ENCODE results near the gene STPG2.

STPG2 gene

DNA sequence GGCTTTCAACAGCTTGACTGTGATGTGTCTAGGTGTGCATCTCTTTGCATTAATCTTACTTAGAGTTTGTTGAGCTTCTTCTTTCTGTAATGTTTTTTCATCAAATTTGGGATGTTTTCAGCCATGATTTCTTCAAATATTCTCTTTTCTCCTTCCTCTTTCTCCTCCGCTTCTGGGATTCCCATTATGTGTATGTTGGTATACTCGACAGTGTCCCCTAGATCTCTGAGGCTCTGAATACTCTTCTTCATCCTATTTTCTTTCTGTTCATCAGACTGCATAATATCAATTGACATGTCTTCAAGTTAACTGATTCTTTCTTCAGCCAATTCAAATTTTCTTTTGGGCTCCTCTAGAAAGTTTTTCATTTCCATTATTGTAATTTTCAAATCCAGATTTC is 25.9 kb downstream of the STPG2 start:
- TF ChIP-seq GATA2 (IDR thresholded peaks at IDR 0.05; ENCODE audit: low read depth, low read length) (no peak), GATA3 (IDR thresholded peaks at IDR 0.05; ENCODE audit: low read depth, low read length) (no peak)

DNA sequence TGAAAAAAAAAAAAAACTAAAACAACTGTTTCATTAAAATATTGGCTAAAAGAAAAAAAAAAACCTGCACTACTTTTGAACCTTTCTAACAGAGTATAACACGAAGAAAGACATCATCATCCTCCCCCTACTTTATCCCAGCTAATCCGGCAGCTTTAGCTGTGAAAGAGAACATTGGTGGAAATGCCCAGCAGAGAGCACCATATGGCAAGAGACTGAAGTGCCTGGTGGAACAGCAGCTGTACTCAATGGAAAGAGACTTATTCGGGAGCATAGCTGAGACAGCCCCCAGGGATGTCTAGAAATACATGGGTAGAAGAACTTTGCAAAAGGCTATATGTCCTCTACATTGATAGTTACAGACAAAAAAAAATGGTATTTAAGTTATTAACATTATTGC is 30.3 kb downstream of the STPG2 start:
- TF ChIP-seq GATA3 (IDR thresholded peaks at IDR 0.05; ENCODE audit: low read depth, low read length) (no peak), GATA2 (IDR thresholded peaks at IDR 0.05; ENCODE audit: low read depth, low read length) (no peak)

DNA sequence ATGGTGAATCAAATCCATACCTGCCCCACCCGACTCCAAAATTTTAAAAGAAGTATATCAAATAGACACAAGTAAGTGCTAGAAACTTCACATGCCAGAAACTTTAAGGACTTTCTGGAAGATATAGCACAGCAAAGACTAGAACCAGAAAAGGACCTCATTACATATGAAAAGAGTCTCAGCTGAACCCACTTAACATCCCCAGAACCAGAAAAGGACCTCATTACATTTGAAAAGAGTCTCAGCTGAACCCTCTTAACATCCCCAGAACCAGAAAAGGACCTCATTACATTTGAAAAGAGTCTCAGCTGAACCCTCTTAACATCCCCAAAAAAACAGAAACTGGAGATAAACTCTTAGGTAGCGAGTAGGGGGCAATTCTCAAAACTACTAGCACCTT is 32.3 kb downstream of the STPG2 start:
- TF ChIP-seq GATA2 (IDR thresholded peaks at IDR 0.05; ENCODE audit: low read depth, low read length) (no peak), GATA3 (IDR thresholded peaks at IDR 0.05; ENCODE audit: low read depth, low read length) (no peak)

DNA sequence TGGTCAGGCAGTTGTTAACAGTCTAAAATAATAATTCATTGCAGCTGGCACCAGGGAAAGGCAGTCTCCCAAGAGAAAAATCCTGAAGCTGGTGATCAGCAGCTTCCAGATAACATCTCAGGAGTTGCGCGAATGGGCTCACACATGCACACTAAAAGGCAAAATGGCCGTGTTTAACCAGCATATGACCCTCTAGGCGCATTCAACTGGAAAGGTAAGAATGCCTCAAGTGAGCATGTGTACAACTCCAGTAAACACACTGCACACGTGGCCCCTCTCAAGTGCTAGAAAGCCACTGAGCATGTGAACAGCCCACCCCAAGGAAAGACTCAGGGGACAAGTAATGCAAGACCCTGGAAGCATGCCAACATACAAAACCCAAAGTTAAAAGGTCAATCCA is 33.1 kb downstream of the STPG2 start:
- no peak for TF ChIP-seq GATA2 (IDR thresholded peaks at IDR 0.05; ENCODE audit: low read depth, low read length)
- TF ChIP-seq GATA3 (IDR thresholded peaks at IDR 0.05; ENCODE audit: low read depth, low read length): no peak

DNA sequence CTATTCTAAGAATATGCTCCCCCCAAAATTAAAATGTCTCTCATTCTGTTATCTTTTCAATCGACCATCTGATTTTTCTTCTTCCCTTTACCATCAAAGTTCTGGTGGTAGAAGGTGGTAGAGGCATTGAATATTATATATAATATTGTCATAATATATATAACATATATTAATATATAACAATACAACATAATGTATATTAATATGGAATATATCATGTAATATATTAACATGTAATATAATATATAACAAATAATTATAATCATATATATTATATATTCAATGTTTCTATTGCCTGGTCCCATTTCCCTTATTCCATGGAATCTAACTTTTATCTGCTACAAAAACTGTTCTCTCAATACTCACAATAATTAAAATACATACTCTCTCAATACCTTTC is 40.6 kb downstream of the STPG2 start:
- TF ChIP-seq GATA3 (IDR thresholded peaks at IDR 0.05; ENCODE audit: low read depth, low read length): no peak
- TF ChIP-seq GATA2 (IDR thresholded peaks at IDR 0.05; ENCODE audit: low read depth, low read length): no peak

DNA sequence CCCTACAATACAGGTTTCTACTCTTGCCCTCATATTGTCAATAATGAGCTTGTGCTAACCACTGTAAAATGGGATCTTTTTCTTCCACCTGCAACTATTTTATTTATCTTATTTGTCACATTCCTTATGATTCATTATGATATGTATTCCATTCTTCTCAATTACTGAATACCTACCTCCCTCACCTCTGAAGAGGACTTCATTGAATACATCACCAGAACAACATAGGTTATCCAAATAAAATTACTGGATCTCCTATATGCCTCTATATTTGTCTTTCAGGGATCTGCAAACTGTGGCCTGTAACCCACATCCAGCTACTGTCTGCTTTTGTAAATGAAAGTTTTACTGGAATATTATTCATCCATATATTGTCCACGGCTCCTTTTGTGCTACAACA is 41.3 kb downstream of the STPG2 start:
- no peak for TF ChIP-seq GATA3 (IDR thresholded peaks at IDR 0.05; ENCODE audit: low read depth, low read length)

DNA sequence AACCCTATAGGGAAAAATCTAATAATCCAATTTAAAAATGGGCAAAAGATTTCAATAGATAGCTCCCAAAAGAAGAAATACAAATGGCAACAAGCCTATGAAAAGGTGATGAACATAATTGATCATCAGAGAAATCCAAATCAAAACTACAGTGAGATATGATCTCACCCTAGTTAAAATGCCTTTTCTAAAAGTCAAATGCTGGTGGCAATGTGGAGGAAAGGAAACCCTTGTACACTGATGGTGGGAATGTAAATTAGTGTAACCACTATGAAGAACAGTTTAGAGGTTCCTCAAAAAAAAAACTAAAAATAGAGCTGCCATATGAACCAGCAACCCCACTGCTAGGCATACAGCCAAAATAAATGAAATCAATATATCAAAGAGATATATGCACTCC is 44.5 kb downstream of the STPG2 start:
- TF ChIP-seq GATA2 (IDR thresholded peaks at IDR 0.05; ENCODE audit: low read depth, low read length) (no peak), GATA3 (IDR thresholded peaks at IDR 0.05; ENCODE audit: low read depth, low read length) (no peak)

DNA sequence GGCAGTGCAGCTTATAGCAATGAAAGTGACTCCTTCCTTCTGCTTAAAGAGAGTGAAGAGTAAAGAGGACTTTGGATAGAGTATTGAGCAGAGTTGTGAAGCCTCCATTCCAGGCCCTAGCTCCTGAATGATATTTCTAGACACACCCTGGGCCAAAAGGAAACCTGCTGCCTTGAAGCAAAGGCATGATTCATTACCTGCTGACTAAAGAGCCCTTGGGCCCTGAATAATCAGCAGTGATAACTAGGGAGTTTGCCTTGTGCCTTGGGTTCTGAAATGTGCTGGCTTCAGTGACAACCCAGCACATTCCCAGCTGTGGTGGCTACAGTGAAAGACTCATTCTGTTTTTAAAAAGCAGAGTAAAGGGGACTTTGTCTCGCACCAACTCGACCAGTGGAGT is 49.2 kb downstream of the STPG2 start:
- TF ChIP-seq GATA2 (IDR thresholded peaks at IDR 0.05; ENCODE audit: low read depth, low read length): no peak
- no peak for TF ChIP-seq GATA3 (IDR thresholded peaks at IDR 0.05; ENCODE audit: low read depth, low read length)

DNA sequence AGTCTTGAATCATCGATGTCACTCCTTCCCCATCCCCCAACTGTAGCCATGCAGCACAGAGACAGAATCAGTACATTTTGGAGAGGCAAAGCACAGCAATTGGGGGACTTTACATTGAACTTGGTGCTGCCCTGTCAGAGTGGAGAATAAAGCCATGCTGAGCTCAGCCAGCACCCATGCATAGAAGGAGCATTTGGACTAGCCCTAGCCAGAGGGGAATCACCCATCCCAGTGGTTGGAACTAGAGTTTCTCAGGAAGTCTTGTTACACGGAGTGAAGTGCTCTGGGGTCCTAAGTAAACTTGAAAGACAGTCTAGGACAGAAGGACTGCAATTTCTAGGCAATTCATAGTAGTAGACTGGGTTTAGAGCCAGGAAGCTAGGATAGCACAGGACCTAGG is 49.6 kb downstream of the STPG2 start:
- TF ChIP-seq GATA3 (IDR thresholded peaks at IDR 0.05; ENCODE audit: low read depth, low read length): no peak
- no peak for TF ChIP-seq GATA2 (IDR thresholded peaks at IDR 0.05; ENCODE audit: low read depth, low read length)

DNA sequence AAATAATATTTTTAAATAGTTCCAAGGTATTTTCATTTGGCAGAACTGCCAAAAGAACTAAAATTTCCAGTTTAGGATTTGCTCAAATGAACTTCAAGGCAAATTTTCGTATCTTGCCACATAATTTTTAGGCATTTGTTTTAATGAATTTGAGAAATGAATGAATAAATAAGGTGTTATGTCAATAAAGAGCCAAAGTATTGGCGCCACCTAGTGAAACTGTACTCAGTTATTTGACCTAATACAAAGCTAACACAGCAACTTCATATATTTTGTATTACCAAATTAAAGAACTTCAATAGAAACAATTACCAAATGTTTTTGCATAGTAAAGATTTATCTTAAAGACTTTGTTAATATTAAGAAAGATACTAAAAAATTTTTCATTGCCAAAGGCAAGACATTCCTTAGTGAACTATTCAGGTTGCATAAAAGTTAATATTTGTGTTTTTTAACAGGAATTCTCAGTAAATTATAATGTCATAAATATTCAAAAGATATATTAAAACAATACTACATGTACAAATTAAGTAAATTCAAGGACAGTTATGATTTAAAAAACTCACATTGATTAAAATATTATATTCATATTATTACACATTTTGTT is 50.3 kb downstream of the STPG2 start:
- TF ChIP-seq GATA2 (IDR thresholded peaks at IDR 0.05; ENCODE audit: low read depth, low read length) (no peak), GATA3 (IDR thresholded peaks at IDR 0.05; ENCODE audit: low read depth, low read length) (no peak)

DNA sequence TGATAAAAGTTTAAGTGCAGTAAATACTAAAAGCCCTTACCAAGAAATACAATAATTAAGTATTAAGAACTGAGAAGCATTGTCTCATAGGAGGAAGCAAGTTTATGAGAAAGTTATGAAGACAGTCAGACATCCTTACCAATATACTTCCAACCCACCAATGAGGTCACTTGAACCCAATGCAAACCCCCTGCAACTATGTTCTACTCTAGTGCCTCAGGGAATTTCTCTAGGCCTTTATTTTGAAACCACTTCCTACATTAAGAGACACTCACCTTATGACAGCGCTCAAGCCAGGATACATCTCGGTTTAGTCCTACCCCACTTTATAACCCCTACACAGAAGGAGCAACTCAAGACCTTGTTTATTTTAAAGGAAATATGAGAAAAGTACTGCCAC is 61.3 kb downstream of the STPG2 start:
- no peak for TF ChIP-seq GATA2 (IDR thresholded peaks at IDR 0.05; ENCODE audit: low read depth, low read length)
- TF ChIP-seq GATA3 (IDR thresholded peaks at IDR 0.05; ENCODE audit: low read depth, low read length): no peak

DNA sequence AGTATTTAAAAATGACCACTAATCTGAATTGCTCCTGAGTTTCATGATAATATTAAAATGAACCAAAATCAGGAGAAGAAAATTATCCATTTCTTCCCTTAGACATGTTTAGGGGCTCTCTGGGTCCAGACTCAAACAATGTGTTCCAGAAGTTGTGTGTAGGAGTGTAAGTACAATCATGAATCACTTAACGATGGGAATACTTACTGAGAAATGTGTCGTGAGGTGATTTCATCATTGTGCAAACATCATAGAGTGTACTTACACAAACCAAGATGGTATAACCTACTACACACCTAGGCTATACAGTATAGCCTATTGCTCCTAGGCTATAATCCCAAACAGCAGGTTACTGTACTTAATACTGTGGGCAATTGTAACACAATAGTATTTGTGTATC is 74.8 kb downstream of the STPG2 start:
- TF ChIP-seq GATA3 (IDR thresholded peaks at IDR 0.05; ENCODE audit: low read depth, low read length) (no peak), GATA2 (IDR thresholded peaks at IDR 0.05; ENCODE audit: low read depth, low read length) (no peak)

DNA sequence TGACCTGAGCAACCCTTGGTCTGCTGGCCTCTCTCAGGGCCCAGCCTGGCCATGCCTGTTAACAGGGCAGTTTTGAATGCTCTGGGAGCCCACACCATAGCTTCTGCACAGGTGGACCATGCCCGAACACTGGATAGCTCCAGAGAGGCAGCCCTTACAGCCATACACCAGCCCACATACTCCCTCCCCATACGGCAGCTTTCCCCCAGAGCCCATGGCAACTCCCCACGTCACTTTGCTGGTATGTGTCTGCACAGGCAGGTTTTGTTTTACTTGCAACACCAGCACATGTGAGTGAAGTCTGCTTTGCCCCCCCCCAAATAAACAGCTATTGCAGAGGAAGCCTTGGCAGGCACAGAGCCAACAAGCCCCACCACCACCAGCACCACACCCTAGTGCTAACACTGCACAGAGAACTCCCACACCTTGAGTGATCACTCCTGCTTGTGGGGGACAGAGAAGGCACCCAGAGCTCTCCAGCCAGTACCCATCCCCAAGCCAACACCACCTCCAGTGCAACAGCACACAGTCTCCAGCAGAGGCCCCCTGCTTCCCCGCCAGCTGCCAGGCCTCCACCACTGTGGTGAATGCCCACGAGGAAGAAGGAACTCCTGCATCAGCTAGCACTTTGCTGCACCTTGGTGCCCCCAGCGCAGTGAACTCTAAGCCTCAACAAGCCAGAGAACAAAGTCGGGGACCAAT is 87.3 kb downstream of the STPG2 start:
- TF ChIP-seq GATA3 (IDR thresholded peaks at IDR 0.05; ENCODE audit: low read depth, low read length): no peak
- TF ChIP-seq GATA2 (IDR thresholded peaks at IDR 0.05; ENCODE audit: low read depth, low read length): no peak

DNA sequence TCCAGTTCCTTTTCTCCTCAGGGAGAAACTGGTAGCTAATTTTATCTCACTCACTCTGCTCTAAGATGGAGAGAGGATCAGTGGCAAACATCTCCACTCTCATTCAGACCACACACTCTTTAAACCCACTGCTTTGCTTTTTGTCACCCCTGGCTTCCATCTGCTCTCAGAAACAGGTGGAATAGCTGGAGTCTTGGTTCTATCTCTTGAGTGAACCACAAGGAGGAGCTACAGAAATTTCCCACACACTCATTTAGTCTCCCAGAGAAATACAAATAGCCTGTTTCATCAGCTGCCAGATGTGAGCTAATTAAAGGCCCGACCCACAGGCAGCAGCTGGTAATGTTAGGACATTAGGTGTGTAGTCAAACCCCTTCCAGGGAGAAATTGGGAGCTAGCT is 96.6 kb downstream of the STPG2 start:
- TF ChIP-seq GATA3 (IDR thresholded peaks at IDR 0.05; ENCODE audit: low read depth, low read length): no peak
- TF ChIP-seq GATA2 (IDR thresholded peaks at IDR 0.05; ENCODE audit: low read depth, low read length): no peak

DNA sequence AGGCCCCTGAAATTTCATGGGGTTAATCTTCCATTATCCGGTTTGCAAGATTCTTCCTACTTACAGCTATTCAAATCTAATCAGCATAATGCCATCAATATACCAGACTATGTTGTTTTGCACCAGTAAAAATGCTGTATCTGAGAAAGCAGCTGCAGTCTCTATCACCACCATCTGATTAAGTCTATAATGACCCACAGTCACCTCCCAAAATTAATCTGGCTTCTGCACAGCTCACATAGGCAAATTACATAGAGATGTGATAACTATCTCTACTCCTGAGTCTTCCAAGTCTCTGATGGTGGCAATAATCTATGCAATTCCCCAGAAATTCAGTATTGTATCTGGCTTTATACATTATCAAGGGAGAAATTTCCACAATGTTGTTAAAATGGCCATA is 113.2 kb downstream of the STPG2 start:
- peak; percentile 69 for TF ChIP-seq GATA3 (IDR thresholded peaks at IDR 0.05; ENCODE audit: low read depth, low read length)
- peak; percentile 36; the same call in 1 of the 2 replicates for TF ChIP-seq GATA2 (IDR thresholded peaks at IDR 0.05; ENCODE audit: low read depth, low read length)

Measured in SH-SY5Y (cell line).